ENCODE results near the gene VPS4A.
"Not testable (repeated sequence)": the region's sequence is repeated elsewhere in the genome, so short reads cannot be mapped to it uniquely, and the experiment has no call there.

The VPS4A gene

DNA sequence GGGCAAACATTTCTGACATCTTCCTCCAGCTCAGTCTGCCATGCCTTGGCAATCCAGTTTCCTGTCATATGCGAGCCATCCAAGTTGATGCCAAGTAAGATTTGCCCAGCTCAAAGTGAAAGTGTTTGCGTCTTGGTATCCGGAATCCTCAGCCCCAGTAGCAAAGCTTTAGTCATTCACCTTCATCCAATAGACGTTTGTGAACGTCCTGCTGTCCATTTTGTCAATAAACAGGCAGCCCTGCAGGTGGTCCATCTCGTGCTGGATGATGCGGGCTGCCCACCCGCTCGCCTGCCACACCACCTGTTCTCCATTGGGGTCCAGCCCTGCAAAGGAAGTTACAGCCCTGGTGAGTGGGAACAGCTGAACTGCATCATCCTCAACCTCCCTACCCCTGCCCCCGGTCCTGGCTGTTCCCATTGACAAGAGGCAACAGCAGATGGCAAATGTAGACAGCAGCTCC is 17.7 kb downstream of the VPS4A start:
- no peak for DNase-seq

DNA sequence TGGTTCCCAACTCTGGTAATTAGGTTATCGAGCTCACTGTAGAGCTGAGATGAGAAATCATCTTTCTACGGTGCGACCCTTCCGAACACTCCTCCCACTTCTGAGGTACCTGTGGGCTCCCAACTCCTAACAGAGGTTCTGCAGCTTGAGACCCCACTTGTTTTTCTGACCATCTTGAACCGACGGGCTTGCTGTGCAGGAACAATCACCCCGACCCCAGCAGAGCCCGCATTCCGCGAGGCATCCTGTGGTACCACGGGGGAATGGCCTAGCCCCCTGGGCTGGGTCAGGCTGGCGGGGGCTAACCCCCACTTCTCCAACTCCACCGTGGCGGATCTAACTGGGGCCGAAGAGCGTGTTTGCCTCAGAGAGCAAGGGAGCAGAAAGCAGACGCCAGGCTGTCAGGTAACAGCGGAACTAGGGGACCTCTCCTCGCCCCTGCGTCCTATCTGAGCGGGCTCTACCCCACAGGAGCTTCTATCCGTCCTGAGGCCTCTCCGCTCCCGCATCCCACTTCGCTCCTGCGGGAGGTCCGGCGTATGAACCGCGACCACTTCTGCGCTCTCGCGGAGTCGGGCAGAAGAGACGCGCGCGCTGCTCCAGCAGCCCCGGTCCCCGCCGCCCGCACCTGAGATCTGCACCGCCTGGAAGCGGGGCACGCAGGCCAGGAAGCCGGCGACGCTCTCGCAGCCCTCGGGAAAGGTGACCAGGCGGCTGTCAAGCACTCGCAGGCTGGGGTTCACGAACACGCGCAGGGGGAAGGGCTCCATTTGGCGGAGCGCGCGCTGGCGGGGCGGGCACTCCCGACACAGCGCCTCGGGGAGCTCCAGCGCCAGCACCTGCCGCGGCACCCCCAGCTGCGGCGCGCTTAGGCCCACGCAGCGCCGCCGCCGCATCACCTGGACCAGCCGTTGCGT is 18.5 kb downstream of the VPS4A start:
- DNase-seq = no peak

DNA sequence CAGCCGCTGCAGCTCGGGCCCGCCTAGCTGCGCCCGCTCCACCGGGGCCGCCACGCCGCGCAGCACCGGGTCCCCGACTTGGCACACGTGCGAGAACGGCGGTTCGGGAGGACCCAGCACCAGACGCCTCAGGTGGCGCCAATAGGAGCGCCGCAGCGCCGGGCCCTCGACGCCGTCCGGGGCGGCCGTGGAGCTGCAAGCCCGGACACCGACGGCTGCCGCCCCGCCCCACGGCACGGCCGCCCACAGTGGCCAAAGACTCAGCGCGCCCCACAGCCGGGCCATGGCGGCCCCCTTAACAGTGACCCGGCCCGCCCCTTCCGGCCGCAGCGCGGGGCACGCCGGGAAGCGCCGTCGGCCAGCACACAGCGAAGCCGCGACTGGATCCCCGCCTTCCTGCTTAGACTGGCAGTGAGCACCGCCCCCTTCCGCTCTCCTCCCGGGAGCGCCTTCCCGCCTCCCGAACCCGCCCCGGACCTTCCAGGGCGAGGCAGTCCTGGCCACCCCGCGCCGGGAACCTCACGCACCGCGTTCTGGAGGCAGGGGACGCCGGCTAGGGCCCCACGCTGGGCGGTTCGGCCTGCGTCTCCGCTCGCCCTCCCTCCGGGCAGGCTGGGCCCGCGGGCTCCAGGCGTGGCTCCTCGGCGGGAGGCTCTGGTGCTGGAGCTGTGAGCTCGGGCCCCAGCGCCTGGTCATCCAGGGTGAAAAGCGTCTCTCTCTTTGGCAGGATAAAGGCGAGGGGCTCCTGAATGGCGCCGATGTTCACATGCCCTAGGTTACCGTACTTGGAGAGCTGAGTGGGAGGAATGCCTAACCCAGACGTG is 19.3 kb downstream of the VPS4A start, which contains the start of gene PDF:
TSS of gene PDF (minus strand) at position 303 of the 824 bp plus-strand sequence. CDS start at position 285, 18 bp downstream.
- peak; percentile 88 for DNase-seq

DNA sequence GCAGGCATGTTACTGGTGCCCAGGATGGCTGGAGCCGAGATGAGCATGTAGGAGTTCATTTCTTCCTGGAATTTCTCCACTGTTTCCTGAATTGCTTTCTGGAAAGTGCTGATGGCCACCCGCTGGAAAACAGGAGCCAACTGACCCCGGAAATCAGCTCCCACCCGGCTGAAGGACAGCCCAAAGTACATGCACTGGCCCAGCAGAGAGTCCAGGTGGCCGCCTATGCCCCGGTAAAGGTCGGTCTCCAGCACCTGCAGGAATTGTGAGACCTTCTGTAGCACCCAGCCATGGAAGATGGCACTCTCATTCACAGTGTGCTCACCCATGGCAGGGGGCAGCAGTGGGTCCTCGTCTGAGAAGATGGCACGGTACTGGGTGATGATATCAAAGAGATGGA is 23.5 kb downstream of the VPS4A start:
- DNase-seq = no peak

DNA sequence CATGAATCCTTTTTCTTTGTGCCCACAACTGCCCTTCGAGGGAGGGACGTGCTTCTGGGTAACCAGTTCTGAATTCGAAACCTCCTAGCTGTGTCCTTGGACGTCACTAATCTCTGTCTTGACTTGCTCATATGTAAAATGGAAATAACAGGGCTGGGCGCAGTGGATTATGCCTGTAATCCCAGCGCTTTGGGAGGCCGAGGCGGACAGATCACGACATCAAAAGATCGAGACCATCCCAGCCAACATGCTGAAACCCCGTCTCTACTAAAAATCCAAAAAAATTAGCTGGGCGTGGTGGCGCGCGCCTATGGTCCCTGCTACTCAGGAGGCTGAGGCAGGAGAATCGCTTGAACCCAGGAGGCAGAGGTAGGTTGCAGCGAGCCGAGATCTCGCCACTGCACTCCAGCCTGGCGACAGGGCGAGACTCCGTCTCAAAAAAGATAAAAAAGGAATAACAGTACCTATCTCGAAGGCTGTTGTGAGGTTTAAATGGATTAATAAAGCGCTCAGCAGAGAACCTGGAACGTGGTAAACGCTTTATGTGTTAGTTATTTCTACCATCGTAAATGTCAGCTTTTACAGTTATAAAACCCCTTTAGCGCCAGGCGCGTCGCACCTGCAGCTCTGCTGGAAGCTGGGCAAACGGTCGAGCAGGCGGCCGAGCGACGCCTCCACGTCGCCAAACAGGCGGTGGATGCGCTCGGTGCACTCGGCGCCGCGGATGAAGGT is 27.6 kb downstream of the VPS4A start:
- no peak for DNase-seq

DNA sequence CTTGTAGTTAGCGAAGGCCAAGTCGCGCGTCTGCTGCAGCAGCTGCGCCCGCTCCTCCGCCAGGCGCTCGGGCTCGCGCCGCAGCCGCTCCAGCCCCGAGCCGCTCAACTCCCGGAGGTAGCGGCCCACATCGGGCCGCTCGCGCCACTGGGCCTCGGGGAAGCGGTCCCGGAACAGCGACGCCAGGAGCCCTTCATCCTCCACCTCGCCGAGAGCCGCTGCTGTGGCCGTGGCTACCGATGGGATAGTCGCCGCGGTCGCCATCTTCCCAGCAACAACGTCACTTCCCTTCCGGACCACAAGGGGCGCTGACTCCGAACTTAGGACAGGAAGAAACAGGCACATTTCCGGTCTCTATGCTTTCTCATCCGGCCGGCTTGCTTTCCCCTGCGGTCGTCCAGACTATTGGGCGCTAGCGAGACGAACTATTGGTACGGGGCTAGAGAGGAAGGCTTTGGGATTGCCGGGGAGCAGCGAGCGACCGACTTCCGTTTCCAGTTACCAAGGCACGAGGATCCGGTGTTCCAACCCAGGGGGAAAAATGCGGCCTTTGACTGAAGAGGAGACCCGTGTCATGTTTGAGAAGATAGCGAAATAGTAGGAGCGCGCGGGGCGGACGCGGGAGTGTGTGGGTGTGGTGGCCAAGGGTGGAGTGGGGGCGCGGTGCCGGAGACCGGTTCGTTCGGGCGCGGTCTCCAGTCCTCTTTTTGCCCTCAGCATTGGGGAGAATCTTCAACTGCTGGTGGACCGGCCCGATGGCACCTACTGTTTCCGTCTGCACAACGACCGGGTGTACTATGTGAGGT is 28.3 kb downstream of the VPS4A start, which contains the start of the genes COG8 and NIP7:
TSS of gene COG8 (minus strand) at position 276 of the 806 bp plus-strand sequence. CDS start at position 264, 12 bp downstream.
TSS of gene NIP7 (plus strand) at position 484 of the 806 bp plus-strand sequence. CDS start at position 542, 58 bp downstream.
- DNase-seq = peak; percentile 99

DNA sequence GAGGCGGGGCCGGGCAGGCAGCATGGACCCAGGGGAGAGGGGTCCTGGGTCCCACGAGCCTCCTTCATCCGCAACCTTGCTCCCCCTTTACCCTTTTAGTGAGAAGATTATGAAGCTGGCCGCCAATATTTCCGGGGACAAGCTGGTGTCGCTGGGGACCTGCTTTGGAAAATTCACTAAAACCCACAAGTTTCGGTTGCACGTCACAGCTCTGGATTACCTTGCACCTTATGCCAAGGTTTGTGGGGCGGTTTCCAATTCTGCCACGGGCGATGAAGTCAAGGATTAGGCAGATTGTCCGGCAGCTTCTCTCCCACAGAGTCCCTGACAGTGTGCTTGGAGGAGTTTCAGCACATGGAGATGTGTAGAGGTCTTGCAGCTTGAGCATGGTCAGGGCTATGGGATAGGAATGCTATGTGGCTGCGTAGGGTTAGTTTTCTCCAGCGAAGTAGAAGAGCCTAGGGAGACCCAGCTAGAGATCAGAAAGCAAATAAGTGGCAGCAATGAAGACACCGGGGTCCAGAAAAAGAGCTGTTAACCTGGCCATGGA is 29.0 kb downstream of the VPS4A start:
- no peak for DNase-seq

DNA sequence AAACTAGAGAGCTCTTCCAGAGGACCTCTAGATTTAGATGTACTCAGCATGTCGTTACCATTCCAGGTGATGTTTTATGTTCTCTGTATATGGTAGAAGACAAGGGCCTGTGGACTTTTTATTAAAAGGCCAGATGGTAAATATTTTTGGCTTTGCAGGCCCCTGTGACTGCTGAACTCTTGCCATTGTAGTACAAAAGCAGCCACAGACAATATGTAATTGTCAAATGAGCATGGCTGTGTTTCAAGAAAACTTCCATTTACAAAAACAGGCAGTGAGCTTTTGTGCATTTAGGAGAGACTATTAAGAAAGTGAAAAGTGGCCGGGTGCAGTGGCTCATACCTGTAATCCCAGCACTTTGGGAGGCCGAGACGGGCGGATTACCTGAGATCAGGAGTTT is 33.0 kb downstream of the VPS4A start:
- DNase-seq = no peak

DNA sequence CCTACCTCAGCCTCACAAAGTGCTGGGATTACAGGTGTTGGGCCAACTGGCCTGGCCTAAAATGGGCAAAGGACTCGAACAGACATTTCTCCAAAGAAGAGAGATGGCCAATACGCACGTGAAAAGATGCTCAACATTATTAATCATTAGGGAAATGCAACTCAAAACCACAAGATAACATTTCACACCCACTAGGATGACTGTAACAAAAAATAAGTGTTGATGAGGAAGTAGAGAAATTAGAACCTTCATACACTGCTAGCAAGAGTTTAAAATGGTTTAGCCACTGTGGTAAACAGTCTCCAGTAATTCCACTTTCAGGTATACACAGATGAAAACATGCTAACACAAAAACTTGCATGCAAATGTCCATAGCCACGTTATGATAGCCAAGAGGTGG is 34.8 kb downstream of the VPS4A start:
- no peak for DNase-seq

DNA sequence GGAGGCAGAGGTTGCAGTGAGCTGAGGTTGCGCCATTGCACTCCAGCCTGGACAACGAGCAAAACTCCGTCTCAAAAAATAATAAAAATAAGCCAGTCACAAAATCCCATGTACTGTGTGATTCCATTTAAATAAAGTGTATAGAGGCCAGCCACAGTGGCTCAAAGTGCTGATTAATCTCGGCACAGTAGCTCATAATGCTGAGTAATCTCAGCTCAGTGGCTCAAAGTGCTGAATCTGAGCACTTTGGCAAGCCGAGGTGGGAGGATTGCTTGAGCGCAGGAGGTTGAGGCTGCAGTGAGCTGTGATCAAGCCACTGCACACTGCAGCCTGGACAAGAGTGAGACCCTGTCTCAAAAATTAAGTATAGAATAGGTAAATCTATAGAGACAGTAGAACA is 35.5 kb downstream of the VPS4A start:
- no peak for DNase-seq

DNA sequence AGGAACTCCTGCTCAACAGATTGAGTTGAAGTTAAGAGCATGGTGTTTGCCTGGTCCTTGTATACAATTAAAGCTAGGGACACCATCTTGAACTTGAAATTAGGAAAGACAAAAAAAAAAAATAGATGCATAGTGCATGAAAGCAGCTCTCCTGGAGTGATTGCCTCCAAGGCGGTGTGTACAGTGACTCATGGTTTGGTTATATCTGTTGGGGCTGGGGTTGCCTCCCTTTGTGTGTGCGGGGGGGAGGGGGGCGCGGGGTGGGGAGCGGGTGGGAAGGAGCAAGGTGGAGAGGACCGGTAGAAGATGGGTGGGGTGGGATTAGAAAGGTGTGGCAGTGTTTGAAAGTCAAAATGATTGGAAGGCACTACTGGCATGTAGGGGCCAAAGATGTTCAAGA is 37.1 kb downstream of the VPS4A start:
- no peak for DNase-seq

DNA sequence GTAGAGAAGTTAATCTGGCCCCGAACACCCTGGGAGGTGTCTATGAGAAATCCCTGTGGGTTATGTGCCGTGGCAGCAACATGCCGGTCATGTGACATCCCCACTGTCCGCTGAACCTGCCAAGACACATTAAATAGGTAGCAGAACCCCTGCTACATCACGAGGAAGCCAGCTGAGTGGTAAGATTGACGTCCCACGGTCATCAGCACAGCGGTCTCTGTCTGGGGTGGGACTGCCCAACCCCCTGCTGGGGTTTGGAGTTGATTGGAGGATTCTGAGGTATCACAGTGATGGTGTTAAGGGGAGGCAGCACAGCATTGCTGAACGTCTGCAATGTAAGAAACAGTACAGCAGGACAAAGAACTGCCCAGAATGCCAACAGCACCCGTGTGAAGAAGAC is 38.4 kb downstream of the VPS4A start:
- no peak for DNase-seq

DNA sequence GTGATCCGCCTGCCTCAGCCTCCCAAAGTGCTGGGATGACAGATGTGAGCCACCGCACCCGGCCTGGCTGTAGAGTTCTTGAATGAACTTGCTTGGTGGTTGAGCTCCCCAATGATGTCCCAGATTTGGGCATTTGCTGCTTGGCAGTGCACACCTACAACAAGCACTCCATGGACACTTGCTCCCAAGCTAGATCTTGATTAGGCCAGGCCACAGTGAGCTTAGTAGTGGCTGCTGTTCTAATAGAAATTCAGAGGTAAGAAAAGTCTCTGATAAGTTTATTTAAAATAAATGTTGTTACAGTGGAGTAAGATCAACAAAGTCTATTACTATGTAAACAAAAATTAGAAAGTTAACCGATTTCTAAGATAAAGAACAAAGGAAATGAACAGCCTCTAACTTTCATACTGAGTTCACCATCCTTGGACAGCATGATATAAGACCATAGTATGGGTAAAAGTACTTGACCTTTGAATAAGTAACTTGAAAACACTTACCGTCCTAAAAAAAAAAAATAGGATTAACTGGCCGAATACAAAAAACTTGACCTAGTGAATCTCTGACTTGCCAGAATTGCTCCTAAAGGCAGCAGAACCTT is 39.5 kb downstream of the VPS4A start:
- no peak for DNase-seq

DNA sequence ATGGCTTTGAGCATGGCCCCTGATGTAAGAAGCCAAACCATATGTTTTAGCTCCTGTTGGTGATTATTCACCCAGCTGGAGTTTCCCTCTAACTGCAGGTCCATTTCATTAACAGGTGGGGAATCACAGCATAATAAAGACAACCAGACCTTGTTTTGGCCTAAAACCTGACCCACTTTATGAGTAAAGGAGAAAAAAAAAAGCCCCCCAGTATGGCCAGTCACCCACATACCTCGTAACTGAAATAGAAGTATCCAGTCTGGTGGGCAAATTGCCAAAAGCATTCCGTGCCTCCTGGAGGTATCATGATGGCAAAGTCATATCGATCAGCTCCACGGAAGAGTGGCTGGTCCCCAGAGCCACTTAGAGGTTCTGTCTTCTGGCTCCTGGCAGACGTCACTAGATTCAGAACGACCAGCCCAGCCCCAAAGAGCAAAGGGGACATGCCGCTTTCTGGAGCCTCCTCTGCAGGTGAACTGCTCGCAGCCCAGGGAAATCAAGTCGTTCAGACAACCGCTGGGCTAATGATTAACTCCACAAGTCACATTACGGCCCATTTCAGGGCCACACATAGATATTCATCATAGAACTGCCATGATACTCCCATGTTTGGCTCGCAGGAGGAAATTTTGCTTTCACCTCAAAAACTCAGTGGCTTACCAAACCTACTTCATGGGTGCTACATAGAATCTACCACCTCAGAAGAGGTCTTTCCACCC is 40.3 kb downstream of the VPS4A start, which contains the start of gene TMED6:
TSS of gene TMED6 (minus strand) at position 478 of the 719 bp plus-strand sequence. CDS start at position 445, 33 bp downstream.
- no peak for DNase-seq

DNA sequence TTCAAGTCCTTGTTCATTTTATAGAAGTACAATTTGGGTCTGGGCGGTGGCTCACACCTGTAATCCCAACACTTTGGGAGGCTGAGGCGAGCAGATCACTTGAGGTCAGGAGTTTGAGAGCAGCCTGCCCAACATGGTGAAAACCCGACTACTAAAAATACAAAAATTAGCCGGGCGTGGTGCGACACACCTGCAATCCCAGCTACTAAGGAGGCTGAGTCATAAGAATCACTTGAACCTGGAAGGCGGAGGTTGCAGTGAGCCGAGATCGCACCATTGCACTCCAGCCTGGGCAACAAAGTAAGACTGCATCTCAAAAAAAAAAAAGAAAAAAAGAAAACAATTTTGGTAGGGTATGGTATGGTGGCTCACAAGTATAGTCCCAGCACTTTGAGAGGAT is 48.9 kb downstream of the VPS4A start:
- DNase-seq = not testable (repeated sequence)

DNA sequence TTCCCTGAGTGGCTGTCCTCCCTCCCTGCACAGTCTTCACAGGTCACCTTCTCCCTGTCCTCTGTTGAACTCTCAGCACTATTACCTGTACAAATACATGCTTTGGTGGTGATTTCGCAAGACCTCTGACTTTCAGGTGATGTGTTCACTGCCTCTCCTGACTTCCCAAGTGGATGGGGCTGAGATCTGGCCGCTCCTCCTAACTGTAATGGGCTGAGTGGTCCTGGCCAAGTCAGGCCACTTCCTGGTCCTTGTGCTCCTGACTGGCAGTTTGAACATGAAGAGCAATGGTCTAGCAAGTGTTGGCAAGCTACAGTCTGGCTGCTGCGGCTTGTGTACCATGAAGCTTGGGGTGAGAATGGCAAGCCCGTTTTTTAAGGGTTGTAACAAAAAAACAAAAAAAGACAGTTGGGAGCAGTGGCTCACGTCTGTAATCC is 52.1 kb downstream of the VPS4A start:
- DNase-seq = no peak

DNA sequence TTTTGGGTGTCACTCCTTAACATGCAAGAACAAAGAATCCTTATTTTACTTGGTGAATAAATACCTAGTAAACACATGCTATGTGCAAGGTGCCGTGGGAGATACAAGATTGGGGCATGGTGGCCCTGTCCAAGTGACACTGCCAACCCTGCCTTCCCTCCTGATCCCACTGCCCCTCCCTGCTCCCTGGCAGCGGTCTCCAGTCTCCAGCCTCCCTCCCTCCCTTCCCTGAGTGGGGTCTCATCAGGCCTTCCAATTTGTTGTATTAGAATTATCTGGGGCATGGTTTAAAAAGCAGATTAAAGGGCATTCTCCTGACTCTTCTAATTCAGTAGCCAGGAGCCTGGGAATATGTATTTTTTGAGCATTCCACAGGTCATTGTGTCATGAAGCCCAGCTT is 52.9 kb downstream of the VPS4A start:
- DNase-seq = no peak

DNA sequence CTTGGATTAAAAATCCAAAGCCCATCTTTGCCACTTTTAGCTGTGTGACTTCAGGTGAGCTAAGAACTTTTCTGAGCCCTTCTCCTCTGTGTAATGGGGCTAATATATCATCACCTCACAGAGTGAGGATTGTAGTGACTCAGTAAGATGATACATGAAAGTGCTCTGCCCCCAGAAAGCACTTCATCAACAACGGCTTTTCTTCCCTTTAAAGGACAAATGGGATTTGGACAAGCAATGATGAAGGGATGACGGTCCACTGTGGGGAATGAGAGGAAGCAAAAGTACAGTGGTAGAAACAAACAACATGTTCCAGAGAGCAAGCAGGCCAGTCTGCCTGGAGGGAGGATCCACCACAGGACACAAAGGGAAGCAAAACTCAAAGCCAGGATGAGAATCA is 54.8 kb downstream of the VPS4A start:
- DNase-seq = no peak

DNA sequence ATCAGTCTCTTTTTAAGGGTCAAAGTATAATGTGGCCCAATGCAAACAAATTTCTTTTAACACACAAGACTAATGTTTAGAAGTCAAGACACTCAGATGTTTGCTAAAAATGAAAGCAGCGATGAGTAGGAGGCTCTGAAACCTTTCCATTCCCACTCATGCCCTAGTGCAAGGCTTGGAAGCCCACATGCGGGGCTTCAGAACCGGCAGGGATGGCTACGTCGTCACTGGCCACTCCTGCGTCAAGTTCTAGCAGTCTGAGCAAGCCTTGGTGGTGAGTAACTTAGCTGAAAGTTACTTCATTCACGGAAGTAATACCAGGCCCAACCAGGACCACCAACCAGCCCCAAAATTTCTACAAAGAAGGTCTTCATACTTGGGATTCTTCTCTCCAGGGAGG is 55.3 kb downstream of the VPS4A start:
- no peak for DNase-seq

DNA sequence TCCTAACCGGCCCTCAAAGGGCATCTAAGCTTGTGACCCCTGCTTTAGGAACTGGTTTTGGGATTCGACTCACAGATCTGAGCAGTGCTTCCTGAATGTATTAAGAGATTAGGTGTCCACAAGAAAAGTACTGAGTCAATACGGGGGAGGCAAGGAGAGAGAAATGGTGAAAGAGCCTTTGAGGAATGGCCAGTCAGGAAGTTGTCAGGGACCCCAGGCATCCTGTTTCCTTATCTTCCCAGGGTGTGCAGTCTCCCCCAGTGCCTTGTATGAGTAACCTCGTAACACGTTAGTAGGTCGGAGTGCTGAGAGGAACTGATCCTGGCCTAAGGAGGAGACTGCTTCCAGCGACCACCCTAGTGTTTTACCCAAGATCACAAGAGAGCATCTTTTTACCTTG is 56.8 kb downstream of the VPS4A start:
- DNase-seq = peak; percentile 6
